Sigmoid colon (tissue), 7 donors: ENCODE results near the gene SMKR1. TPM values are rescaled to one million over a fixed set of nuclear protein-coding genes. Genes with fewer than 3 reads are reported as not detected.

Experiments
- DNase-seq: peaks from one replicate; pipeline ENCODE4 v3.0.0-alpha.2; 2019
- H3K27ac ChIP-seq, 4 donors: fragments of 200-600 bp; sonication (generic); one replicate each; pipeline ENCODE4 v1.5.1; 2016 to 2019; ENCODE audit warnings: mild to moderate bottlenecking in 1 of 4
- H3K27me3 ChIP-seq, 3 donors: fragments of 200-600 bp; sonication (generic); one replicate each; pipeline ENCODE4 v1.5.1; 2019; ENCODE audit warnings: mild to moderate bottlenecking in 1 of 3
- H3K36me3 ChIP-seq, 4 donors: fragments of 200-600 bp; sonication (generic); one replicate each; pipeline ENCODE4 v1.5.1; 2016 to 2019
- H3K4me1 ChIP-seq, 4 donors: fragments of 200-600 bp; sonication (generic); one replicate each; pipeline ENCODE4 v1.5.1; 2017 to 2019
- H3K4me3 ChIP-seq, 4 donors: fragments of 200-600 bp; sonication (generic); one replicate each; pipeline ENCODE4 v1.5.1; 2017 to 2019; ENCODE audit warnings: mild to moderate bottlenecking in 2 of 4, moderate library complexity in 1 of 4
- H3K9me3 ChIP-seq, 4 donors: fragments of 200-600 bp in 3 of 4; sonication (generic) in 3 of 4; one replicate each; pipeline versions ENCODE4 v1.5.1 to v1.6.1; 2013 to 2019
- EP300 ChIP-seq, 4 donors: sonication (generic); formaldehyde crosslinking; IDR thresholded peaks; one replicate each; pipeline ENCODE4 v1.6.1; 2017; ENCODE audit warnings: antibody characterized with exemption in 4 of 4
- POLR2A ChIP-seq, 2 donors: fragments of 450-650 bp; IDR thresholded peaks; one replicate each; pipeline ENCODE4 v1.6.1; 2016; ENCODE audit warnings: antibody characterized with exemption in 2 of 2, mild to moderate bottlenecking in 2 of 2, moderate library complexity in 2 of 2
- POLR2AphosphoS5 ChIP-seq, 4 donors: sonication (generic); formaldehyde crosslinking; IDR thresholded peaks; one replicate each; pipeline ENCODE4 v1.6.1; 2017; ENCODE audit warnings: antibody characterized with exemption in 4 of 4
- WGBS, 2 donors: extraction: QIAGEN DNeasy Blood & Tissue Kit; methylation state at CpG; one replicate each; pipeline ENCODE4 v1.1.7; 2013; 5-methylcytosine and 5-hydroxymethylcytosine counted together
- intact Hi-C: fragments of 100-400 bp; cut with DNase I; formaldehyde crosslinking; loops from one replicate; pipeline ENCODE4 v1.15.1; 2023
- polyA plus RNA-seq, 3 donors: library from polyadenylated mRNA; stranded (reverse); fragments of 200-250 nt; gene quantifications; one replicate each; pipeline ENCODE4 v1.2.3, GENCODE V29; 2013
- total RNA-seq, 4 donors: library from RNA; depleted of rRNA; stranded (reverse); fragments of >200 nt; gene quantifications; one replicate each; pipeline ENCODE4 v1.1.0, GENCODE V29; 2016
- TF ChIP-seq, protein P1 (sequence below), 4 experiments: fragments of 450-650 bp in 3 of 4; fragments of 200-600 bp in 1 of 4; IDR thresholded peaks; one replicate each; pipeline ENCODE4 v1.5.1; 2016 to 2019; ENCODE audit warnings: antibody characterized with exemption in 4 of 4, mild to moderate bottlenecking in 3 of 4, moderate library complexity in 2 of 4
- donor health status: healthy with polysubstance abuse.
- donor health status: Bipolar disorder and iron deficiency.
- donor health status: healthy.

Gene SMKR1
- total and polyA plus RNA-seq, 7 donors: 0.45 TPM; not detected in 6

GRCh38 chr7:129535896-129536295, 33.6 kb downstream of the SMKR1 start:
- H3K4me3 ChIP-seq: no peak overlapping the region
- intact Hi-C loops: no loop called here
- no peaks in the 10 kb centered on the region for H3K36me3 ChIP-seq
- no peaks in the 10 kb centered on the region for H3K9me3 ChIP-seq
- TF ChIP-seq, protein P1, sequence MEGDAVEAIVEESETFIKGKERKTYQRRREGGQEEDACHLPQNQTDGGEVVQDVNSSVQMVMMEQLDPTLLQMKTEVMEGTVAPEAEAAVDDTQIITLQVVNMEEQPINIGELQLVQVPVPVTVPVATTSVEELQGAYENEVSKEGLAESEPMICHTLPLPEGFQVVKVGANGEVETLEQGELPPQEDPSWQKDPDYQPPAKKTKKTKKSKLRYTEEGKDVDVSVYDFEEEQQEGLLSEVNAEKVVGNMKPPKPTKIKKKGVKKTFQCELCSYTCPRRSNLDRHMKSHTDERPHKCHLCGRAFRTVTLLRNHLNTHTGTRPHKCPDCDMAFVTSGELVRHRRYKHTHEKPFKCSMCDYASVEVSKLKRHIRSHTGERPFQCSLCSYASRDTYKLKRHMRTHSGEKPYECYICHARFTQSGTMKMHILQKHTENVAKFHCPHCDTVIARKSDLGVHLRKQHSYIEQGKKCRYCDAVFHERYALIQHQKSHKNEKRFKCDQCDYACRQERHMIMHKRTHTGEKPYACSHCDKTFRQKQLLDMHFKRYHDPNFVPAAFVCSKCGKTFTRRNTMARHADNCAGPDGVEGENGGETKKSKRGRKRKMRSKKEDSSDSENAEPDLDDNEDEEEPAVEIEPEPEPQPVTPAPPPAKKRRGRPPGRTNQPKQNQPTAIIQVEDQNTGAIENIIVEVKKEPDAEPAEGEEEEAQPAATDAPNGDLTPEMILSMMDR (IDR thresholded peaks at IDR 0.05): no peak
- no peak for TF ChIP-seq POLR2A (IDR thresholded peaks at IDR 0.05)
- no peak for TF ChIP-seq EP300 (IDR thresholded peaks at IDR 0.05)
- TF ChIP-seq POLR2AphosphoS5 (IDR thresholded peaks at IDR 0.05): no peak
- H3K27me3 ChIP-seq: no peaks in the 10 kb centered on the region
- H3K27ac ChIP-seq: no peak overlapping the region
- WGBS, 2 donors: 43 to 71% methylated on average over 5 of the region's 5 CpGs
- no peak for DNase-seq
- no peaks in the 10 kb centered on the region for H3K4me1 ChIP-seq

DNA sequence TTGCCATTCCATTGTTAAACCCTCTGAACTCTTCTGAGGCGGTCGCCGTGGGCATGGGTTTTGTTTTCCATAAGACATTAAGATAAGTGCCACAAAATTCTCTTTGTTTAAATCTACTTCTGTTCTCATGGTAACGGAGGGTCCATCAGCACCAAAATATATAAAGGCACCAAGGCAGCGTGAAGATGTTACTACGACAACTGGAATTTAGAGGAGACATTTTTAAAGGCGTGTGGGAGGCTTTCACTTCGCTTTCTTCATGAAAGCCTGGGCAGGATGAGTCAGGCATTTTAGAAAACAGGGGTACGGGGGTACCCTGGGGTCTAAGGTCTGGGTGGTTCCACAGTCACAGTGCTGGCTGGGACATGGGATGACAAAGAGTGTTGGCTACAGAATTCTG, 34.0 kb downstream of the SMKR1 start:
- no peaks in the 10 kb centered on the region for H3K27me3 ChIP-seq
- H3K4me3 ChIP-seq: no peak overlapping the region
- 72 to 90% methylated on average over 9 of the region's 9 CpGs for WGBS, 2 donors
- no peaks in the 10 kb centered on the region for H3K4me1 ChIP-seq
- no peak overlapping the region for H3K27ac ChIP-seq
- TF ChIP-seq, protein P1 (IDR thresholded peaks at IDR 0.05): no peak
- no peaks in the 10 kb centered on the region for H3K9me3 ChIP-seq
- DNase-seq: no peak
- intact Hi-C loops: no loop called here
- H3K36me3 ChIP-seq: no peaks in the 10 kb centered on the region

- TF ChIP-seq EP300 (IDR thresholded peaks at IDR 0.05) (no peak), POLR2AphosphoS5 (IDR thresholded peaks at IDR 0.05) (no peak), POLR2A (IDR thresholded peaks at IDR 0.05) (no peak)
- TF ChIP-seq, protein P1 (IDR thresholded peaks at IDR 0.05): no peak
- Histone ChIP-seq H3K9me3 (no peaks in the 10 kb centered on the region), H3K36me3 (no peaks in the 10 kb centered on the region), H3K27me3 (no peaks in the 10 kb centered on the region), H3K4me3 (no peak overlapping the region), H3K4me1 (no peaks in the 10 kb centered on the region), H3K27ac (no peak overlapping the region)
- intact Hi-C loops: no loop called here
- DNase-seq: no peak
Observed at GRCh38 chr7:129538790-129539189, 36.5 kb downstream of the SMKR1 start.

DNA sequence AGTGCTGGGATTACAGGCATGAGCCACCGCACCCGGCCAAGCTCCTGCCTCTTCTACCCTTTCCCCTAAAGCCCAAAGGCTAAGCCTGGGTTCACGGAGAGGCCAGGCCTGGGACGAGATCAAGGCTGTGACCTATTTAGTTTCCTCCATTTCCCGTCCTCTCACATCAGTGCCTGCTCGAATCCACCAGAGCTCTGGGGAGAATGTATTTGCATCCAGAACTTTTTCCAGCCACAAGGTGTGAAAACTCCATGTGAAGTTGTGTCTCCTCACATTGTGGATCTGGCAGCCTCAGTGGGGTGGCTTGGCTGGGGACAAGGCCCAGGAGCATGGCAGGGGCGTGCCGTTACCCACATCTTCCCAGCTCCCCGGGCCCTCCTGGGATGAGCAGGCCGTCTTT, 38.0 kb downstream of the SMKR1 start:
- H3K4me3 ChIP-seq: no peak overlapping the region
- 91 to 93% methylated on average over 10 of the region's 10 CpGs for WGBS, 2 donors
- DNase-seq: no peak
- H3K36me3 ChIP-seq: no peaks in the 10 kb centered on the region
- no peaks in the 10 kb centered on the region for H3K27me3 ChIP-seq
- TF ChIP-seq POLR2A (IDR thresholded peaks at IDR 0.05): no peak
- H3K4me1 ChIP-seq: no peaks in the 10 kb centered on the region
- no peak overlapping the region for H3K27ac ChIP-seq
- intact Hi-C loops: no loop called here
- H3K9me3 ChIP-seq: no peaks in the 10 kb centered on the region

- no peaks in the 10 kb centered on the region for H3K27me3 ChIP-seq
- no peak for DNase-seq
- no peaks in the 10 kb centered on the region for H3K9me3 ChIP-seq
- TF ChIP-seq EP300 (IDR thresholded peaks at IDR 0.05) (no peak), POLR2A (IDR thresholded peaks at IDR 0.05) (no peak), POLR2AphosphoS5 (IDR thresholded peaks at IDR 0.05) (no peak)
- TF ChIP-seq, protein P1 (IDR thresholded peaks at IDR 0.05): no peak
- intact Hi-C loops: no loop called here
- no peaks in the 10 kb centered on the region for H3K36me3 ChIP-seq
- H3K27ac ChIP-seq: no peak overlapping the region
- WGBS, 2 donors: 80 to 87% methylated on average over 5 of the region's 5 CpGs
- no peak overlapping the region for H3K4me3 ChIP-seq
- no peaks in the 10 kb centered on the region for H3K4me1 ChIP-seq
Observed at GRCh38 chr7:129544700-129545099, 42.4 kb downstream of the SMKR1 start.
